NCI-H345 treated with DMSO at 0.1 percent for 48 hours (cell line): ENCODE measurements around the gene GMDS.

Experiments
- DNase-seq: peaks from one replicate; lab custom pipeline; 2025; ENCODE audit not compliant: unreplicated experiment; lab: John Stamatoyannopoulos, UW

Gene GMDS

GRCh38 chr6:2140438-2141128 is 104.8 kb downstream of the GMDS start:
- no peak for DNase-seq

GRCh38 chr6:2135401-2135800 is 110.0 kb downstream of the GMDS start:
- DNase-seq: no peak

DNA sequence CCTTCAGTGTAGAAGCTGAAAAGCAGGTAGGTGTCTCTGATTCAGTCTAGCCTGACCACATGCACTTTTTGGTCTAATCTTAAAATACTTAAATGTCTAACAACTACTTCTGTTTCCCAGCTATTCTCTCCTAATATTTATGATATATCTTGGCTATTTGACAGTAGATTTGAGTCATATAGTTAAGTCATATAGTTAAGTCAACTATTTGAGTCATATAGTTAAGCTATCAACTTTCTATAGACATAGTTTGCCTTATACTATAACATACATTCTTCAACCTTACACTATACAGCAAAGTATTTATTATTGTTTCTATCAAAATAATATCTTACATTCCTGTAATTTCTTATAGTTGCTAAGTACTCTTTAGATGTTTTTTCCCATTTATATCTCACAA is 110.9 kb downstream of the GMDS start:
- no peak for DNase-seq

DNA sequence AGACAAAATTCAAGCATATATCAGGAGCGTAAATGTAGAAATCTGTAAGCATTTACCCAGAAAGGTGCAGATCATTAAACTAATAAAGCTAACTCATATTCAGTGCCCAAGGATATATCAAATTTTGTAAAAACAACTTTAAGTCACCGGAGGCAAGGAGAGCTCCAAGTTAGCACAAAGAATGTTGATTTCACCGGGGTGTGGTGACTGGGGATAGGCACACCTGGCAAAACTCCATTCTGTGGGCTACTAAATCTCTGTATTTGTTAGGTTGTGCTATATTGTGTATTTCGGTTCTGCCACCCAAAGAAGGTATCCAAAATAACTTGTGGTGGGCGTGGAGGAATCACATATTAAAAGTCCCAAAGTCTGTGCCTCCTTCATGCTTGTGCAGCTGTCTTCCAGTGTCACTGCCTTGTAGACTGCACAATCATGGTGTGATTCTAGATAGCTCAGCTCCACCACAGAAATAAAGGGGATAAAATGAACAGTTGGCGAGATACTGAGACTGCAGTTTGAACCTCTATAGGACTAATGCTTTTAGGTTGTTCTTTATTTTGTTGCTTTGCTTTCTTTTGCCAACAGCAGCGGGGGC is 111.6 kb downstream of the GMDS start:
- DNase-seq: no peak

DNA sequence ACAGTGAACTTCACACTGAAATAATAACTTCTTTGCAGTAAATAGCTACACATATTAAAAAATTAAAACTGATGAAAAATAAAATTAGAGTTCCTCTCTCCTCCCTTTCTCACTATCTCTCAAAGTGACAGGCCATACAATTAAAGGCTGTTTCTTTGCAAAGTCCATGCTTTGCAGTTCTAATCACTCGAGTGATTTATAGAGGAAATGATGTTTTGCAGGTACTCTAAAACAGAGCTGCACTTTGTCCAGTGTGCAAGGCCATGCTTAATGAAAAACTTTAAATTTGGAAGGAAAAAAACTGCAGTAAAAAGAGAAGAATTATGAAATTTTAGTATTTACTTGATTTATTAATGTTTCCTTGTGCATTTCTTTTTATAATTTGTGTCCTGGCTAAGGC is 112.5 kb downstream of the GMDS start:
- DNase-seq: no peak

- no peak for DNase-seq
These were observed 113.0 kb downstream of the GMDS start for GRCh38 chr6:2132416-2132815.

DNA sequence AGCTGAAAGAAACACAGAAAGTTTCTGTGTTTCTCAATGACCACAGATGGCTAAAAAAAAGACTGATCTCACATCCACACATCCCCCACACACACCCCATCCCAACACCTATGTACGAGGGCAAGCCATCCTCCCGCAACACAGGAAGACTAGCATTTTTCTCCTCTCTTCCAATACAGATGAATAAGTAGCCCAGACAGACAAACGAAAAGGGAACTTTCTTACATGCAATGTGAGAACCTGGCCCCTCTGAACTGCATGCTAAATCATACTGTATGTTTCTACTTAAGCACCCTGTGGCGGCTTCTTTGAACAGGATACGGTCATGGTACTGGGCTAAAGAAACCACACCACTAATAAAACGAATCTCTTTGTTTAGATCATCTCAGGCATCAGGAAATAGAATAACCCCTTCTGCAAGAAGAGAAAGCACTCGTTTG is 116.2 kb downstream of the GMDS start:
- DNase-seq: no peak

- DNase-seq: no peak
These were observed 117.9 kb downstream of the GMDS start for GRCh38 chr6:2127484-2127911.

- no peak for DNase-seq
These were observed 119.1 kb downstream of the GMDS start for GRCh38 chr6:2126351-2126750.

- no peak for DNase-seq
These were observed 120.2 kb downstream of the GMDS start for GRCh38 chr6:2125158-2125557.

- no peak for DNase-seq
These were observed 121.1 kb downstream of the GMDS start for GRCh38 chr6:2124260-2124709.

DNA sequence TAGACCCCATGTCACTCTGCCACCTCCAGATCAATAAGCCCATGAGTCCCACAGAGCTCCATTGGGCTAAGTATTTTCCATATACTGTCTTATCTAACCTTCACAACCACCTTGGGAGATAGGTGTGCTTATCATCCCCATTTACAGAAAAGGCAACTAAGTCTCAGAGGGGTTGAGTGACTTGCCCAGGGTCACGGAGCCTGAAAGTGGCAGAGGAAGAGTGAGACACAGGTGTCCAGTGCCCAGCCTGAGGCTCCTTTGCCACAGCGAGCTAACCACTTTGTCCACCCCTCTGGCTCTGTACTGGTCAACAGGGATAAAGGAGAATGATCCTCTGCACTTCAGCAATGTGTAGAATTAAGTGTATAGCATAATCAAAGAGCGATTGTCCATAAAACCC is 124.5 kb downstream of the GMDS start:
- DNase-seq: no peak

DNA sequence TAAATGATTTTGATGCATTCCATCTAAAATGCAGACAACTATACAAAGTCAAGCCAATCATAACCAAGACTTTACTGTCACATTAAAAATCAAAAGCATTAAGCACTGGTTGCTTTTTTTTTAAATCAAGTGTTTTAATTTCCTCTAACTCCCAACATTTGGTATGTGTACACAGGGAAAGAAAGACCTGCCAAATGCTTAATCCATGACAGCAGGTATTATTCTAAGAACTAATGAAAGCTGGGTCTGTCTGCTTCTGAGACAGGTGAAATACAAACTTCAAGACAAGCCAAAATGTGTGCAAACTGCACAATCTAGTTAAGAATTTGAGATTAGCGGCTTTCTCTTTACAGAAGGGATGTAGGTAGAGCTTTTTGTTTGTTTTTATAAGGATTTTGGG is 126.1 kb downstream of the GMDS start:
- DNase-seq: no peak

DNA sequence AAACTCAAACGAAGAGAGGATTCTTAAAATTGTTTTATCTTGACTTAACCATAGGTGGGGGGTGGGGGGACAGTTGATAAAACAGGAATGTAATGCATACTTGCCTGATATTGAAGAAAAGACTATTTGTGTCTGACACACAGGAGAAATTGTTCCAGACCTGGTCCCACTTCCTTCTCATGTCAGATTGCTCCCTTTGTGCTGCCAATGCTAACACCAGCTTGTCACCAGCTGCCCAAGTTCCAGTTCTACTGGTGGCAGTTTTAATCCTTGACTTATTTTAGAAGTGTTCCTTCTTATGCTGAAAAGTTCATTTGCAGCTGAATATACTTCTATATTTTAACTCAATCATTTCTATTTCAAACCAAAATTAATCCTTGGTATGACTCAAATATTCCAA is 127.3 kb downstream of the GMDS start:
- DNase-seq: no peak

GRCh38 chr6:2117447-2117846 is 128.0 kb downstream of the GMDS start:
- DNase-seq: no peak

- no peak for DNase-seq
These were observed 128.9 kb downstream of the GMDS start for GRCh38 chr6:2116496-2116895.

- no peak for DNase-seq
These were observed 131.3 kb downstream of the GMDS start for GRCh38 chr6:2114100-2114499.

DNA sequence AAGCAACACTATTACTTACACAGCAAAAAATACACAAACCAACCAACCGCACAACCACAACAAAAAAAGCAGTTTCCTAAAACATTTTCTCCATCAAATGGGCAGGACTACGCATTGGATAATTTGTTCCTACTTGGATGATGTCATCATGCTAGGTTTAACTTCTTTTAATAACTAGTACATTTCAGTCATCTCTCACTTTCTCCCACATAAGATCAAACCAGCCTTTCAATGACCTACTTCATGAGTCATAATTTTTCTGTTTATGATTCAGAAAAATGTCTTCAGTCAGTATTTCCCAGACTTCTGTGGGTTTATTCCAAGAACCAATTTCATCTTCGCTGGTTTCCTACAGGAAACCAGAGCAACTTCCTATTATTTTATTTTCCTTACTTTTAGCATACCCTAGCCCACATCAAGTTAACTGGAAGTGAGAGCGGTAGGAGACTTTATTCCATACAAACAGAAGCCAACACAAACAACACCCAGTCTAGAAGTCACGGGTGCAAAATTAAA is 134.2 kb downstream of the GMDS start:
- no peak for DNase-seq

DNA sequence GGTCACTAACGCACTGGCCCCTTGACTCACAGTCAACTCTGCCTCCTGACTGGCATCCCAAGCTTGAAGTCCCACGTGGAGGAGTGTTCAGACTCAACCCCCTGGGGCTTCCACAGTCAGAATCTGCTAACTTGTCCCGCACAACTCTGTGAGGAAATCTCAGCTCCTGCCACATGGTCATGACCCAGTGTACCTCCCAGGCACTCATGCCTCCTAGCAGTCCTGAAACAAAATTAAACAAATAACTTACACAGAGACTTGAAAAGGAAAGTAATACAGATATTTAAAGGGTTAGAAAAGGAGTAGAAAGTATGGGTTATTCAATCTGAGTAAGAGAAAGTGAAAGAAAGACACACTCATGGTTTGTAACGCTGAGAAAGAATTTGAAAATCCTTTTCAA is 134.9 kb downstream of the GMDS start:
- no peak for DNase-seq

DNA sequence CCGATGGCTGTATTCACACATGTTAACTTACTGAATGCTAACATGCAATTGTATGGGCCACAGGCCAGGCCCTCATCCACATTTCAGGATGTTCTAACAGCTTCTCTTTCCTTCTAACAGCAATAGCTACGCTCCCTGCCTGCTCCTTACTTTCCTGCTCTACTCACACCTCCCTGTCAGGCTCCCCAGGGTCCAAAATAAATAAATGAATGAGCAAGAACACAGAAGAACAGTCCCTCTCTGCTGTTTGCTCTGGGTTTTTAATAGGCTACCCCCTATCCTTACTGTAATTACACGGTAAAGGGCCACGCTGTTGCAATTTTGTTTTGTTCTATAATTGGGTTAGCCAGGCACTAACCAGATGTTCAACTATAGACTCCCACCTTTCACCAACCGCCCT is 135.6 kb downstream of the GMDS start:
- peak; percentile 12 for DNase-seq

- peak; percentile 33 for DNase-seq
These were observed 136.6 kb downstream of the GMDS start for GRCh38 chr6:2108700-2109306.

GRCh38 chr6:2104524-2104880 is 140.9 kb downstream of the GMDS start:
- DNase-seq: no peak
